Activated CD4-positive, alpha-beta T cell treated with anti-CD3 and anti-CD28 coated beads for 4 hours (primary cell): Measurements from ENCODE around the gene KDM4C.
"Not testable (repeated sequence)": the region's sequence is repeated elsewhere in the genome, so short reads cannot be mapped to it uniquely, and the experiment has no call there.

ENCODE experiments used
- DNase-seq, 2 donors: peaks; one replicate each; pipeline ENCODE4 v3.0.0-alpha.2; 2020

Gene KDM4C

GRCh38 chr9:6986141-6986815 is 228.5 kb downstream of the KDM4C start:
- no peak for DNase-seq

GRCh38 chr9:6987381-6987780 is 229.6 kb downstream of the KDM4C start:
- no peak for DNase-seq

- no peak for DNase-seq
Measured at GRCh38 chr9:6991418-6991817, 233.6 kb downstream of the KDM4C start.

- no peak for DNase-seq
Measured at GRCh38 chr9:6996061-6996854, 238.5 kb downstream of the KDM4C start.

- DNase-seq: no peak
Measured at GRCh38 chr9:6997330-6997729, 239.6 kb downstream of the KDM4C start.

- DNase-seq: no peak
Measured at GRCh38 chr9:6999794-7000193, 242.0 kb downstream of the KDM4C start.

GRCh38 chr9:7001571-7001970 is 243.8 kb downstream of the KDM4C start:
- DNase-seq: no peak

- no peak for DNase-seq
Measured at GRCh38 chr9:7003861-7004260, 246.1 kb downstream of the KDM4C start.

GRCh38 chr9:7006417-7006816 is 248.6 kb downstream of the KDM4C start:
- no peak for DNase-seq

GRCh38 chr9:7008411-7008810 is 250.6 kb downstream of the KDM4C start:
- no peak for DNase-seq

- no peak for DNase-seq
Measured at GRCh38 chr9:7009065-7009464, 251.3 kb downstream of the KDM4C start.

- DNase-seq: no peak
Measured at GRCh38 chr9:7011395-7012067, 253.8 kb downstream of the KDM4C start.

GRCh38 chr9:7027996-7028395 is 270.2 kb downstream of the KDM4C start:
- no peak for DNase-seq

GRCh38 chr9:7028591-7028990 is 270.8 kb downstream of the KDM4C start:
- no peak for DNase-seq

GRCh38 chr9:7030943-7031342 is 273.2 kb downstream of the KDM4C start:
- not testable (repeated sequence) for DNase-seq

GRCh38 chr9:7033076-7034045 is 275.6 kb downstream of the KDM4C start:
- DNase-seq: no peak

GRCh38 chr9:7037176-7037575 is 279.4 kb downstream of the KDM4C start:
- no peak for DNase-seq

GRCh38 chr9:7042124-7042523 is 284.4 kb downstream of the KDM4C start:
- DNase-seq: no peak

GRCh38 chr9:7045361-7045760 is 287.6 kb downstream of the KDM4C start:
- DNase-seq: no peak

- DNase-seq: no peak
Measured at GRCh38 chr9:7051711-7052110, 293.9 kb downstream of the KDM4C start.

- DNase-seq: no peak
Measured at GRCh38 chr9:7053903-7054302, 296.1 kb downstream of the KDM4C start.

- DNase-seq: no peak
Measured at GRCh38 chr9:7055171-7055903, 297.6 kb downstream of the KDM4C start.
